ENCODE measurements around the gene WDR53.
"Not testable (repeated sequence)": the region's sequence is repeated elsewhere in the genome, so short reads cannot be mapped to it uniquely, and the experiment has no call there.

WDR53 gene

GRCh38 chr3:196517162-196517800 is 51.1 kb downstream of the WDR53 start:
- DNase-seq (ENCODE audit: low spot score), result no peak

- DNase-seq (ENCODE audit: low spot score), result no peak
Observed at GRCh38 chr3:196514913-196515621, 53.3 kb downstream of the WDR53 start, which contains the start of gene SMCO1. Gene SMCO1 (minus strand): TSS chr3:196515346. CDS start chr3:196515209, 137 bp downstream.

- no peak for DNase-seq (ENCODE audit: low spot score)
Observed at GRCh38 chr3:196514350-196514716, 54.0 kb downstream of the WDR53 start.

DNA sequence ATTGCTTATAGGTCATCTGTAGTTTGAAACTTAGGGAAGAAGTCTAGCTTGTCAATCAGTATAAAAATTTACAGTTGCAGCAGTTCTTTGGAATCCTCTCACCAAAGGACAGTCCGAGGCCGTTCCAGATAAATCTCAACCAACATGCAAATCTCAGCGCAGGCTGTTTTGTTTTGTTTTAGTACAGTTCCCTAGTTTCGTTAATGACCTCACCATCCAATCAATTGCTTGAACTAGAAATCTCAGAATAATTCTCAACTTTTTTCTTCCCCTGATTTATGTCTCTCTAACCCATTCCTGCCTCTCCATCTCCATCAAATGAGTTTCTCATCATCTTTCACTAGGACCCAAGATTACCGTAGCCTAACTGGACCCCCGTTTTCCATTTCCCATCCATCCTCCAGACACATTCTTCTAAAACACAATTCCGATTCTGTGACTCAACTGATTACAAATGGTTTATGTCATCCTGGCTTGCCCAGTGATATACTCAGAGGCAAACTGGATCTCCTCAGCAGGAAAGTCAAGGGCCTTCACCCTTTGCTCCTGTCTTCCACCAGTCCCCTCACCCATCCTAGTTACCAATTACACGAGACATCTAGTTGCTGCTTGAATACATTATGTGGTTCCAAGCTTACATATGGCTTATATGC is 54.5 kb downstream of the WDR53 start:
- no peak for DNase-seq (ENCODE audit: low spot score)

- not testable (repeated sequence) for DNase-seq (ENCODE audit: low spot score)
Observed at GRCh38 chr3:196511646-196512425, 56.5 kb downstream of the WDR53 start.

DNA sequence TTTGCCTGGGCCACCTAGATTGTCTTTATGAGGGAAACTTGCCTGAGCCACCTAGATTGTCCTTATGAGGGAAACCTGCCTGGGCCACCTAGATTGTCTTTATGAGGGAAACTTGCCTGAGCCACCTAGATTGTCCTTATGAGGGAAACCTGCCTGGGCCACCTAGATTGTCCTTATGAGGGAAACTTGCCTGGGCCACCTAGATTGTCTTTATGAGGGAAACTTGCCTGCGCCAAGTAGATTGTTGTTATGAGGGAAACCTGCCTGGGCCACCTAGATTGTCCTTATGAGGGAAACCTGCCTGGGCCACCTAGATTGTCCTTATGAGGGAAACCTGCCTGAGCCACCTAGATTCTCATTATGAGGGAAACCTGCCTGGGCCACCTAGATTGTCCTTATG is 57.2 kb downstream of the WDR53 start:
- DNase-seq (ENCODE audit: low spot score), result not testable (repeated sequence)

DNA sequence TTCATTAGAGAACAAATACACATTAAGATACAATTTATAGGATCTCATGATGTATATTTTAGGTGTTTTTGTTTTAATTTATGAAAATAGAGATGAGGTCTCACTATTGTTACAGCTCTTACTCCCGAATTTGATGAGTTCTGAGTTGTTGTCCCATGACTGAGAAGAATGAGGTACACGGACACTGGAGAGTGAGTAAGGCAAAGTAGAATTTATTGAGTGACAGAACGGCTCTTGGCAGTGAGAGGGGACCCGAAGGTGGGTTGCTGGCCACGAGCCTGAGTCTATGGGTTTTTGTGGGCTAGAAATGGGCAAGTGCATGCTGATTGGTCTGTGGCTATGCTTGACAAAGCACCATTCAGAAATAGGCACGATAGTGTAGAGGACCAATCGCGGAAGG is 61.7 kb downstream of the WDR53 start:
- DNase-seq (ENCODE audit: low spot score), result no peak

- no peak for DNase-seq (ENCODE audit: low spot score)
Observed at GRCh38 chr3:196504556-196504955, 63.8 kb downstream of the WDR53 start.

All from hematopoietic multipotent progenitor cell treated with erythropoietin and hydrocortisone succinate and interleukin-3 and kit ligand, for 15 days (in vitro differentiated cells).